OCI-M2 (cell line): Measurements from ENCODE around the gene CAVIN2.
"Not testable (repeated sequence)": the region's sequence is repeated elsewhere in the genome, so short reads cannot be mapped to it uniquely, and the experiment has no call there.

Source experiments
- DNase-seq: peaks from one replicate; lab custom pipeline; 2025; ENCODE audit not compliant: unreplicated experiment; lab: John Stamatoyannopoulos, UW

The CAVIN2 gene

GRCh38 chr2:191802180-191802579 lies 44.7 kb downstream of the CAVIN2 start:
- DNase-seq: no peak

- DNase-seq: no peak
Measured at GRCh38 chr2:191800874-191801273, 46.0 kb downstream of the CAVIN2 start.

- no peak for DNase-seq
Measured at GRCh38 chr2:191799526-191799925, 47.4 kb downstream of the CAVIN2 start.

- no peak for DNase-seq
Measured at GRCh38 chr2:191797942-191798876, 48.7 kb downstream of the CAVIN2 start.

GRCh38 chr2:191797500-191797899 lies 49.4 kb downstream of the CAVIN2 start:
- no peak for DNase-seq

GRCh38 chr2:191795715-191796114 lies 51.2 kb downstream of the CAVIN2 start:
- no peak for DNase-seq

GRCh38 chr2:191791953-191792560 lies 54.8 kb downstream of the CAVIN2 start:
- DNase-seq: no peak

GRCh38 chr2:191790737-191791136 lies 56.2 kb downstream of the CAVIN2 start:
- no peak for DNase-seq

GRCh38 chr2:191789796-191790195 lies 57.1 kb downstream of the CAVIN2 start:
- DNase-seq: no peak

GRCh38 chr2:191786694-191787093 lies 60.2 kb downstream of the CAVIN2 start:
- DNase-seq: no peak

GRCh38 chr2:191785651-191786050 lies 61.2 kb downstream of the CAVIN2 start:
- DNase-seq: not testable (repeated sequence)
